Head of caudate nucleus (tissue), 42 donors: ENCODE data around the gene PIK3R1.
A peak's percentile ranks its signal among the peaks of the same experiment; 100 is the strongest.
"Not testable (repeated sequence)": the region's sequence is repeated elsewhere in the genome, so short reads cannot be mapped to it uniquely, and the experiment has no call there.

Experiments
- DNase-seq, 42 donors: peaks; one replicate each; pipeline versions ENCODE4 v3.0.0 to v3.0.0-alpha.2; 2020 to 2021; ENCODE audit warnings: mixed read lengths in 7 of 42
- intact Hi-C: fragments of 100-400 bp; cut with DNase I; formaldehyde crosslinking; loops from one replicate; pipeline ENCODE4 v1.15.0; 2022

PIK3R1 gene

DNA sequence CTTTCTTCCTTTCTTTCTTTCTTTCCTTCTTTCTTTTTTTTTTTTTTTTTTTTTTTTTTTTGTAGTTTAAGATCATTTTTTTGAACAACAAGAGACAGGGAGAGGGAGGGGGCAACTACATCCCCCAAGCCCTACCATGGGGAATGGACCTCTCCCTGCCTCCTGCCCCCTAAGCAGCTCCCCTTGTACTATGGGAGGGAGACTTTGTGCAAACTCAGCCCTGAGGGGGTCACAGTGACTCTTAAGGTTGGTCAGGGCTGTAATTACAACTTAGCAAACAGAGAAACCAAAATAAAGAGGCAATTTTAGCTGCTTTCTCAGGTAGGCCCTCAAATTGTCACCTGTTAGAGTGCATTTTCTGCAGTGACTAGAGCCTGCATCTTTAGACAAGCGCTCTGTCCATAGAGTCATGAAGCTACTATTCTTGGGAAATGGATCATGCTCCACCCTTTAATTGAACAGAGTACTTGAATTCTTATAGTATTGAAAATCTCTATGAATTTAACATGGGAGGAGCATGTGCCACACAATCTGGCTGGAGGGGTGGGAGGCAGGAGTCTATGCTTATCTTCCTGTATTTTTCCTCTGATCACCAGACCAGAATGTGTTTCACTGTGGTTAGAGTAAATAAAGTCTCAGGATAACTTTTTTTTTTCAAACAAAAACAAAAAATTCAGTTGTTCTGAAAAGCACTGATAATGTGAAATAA lies 24.3 kb upstream of the PIK3R1 start:
- intact Hi-C loops, result no loop called here
- no peak for DNase-seq

DNA sequence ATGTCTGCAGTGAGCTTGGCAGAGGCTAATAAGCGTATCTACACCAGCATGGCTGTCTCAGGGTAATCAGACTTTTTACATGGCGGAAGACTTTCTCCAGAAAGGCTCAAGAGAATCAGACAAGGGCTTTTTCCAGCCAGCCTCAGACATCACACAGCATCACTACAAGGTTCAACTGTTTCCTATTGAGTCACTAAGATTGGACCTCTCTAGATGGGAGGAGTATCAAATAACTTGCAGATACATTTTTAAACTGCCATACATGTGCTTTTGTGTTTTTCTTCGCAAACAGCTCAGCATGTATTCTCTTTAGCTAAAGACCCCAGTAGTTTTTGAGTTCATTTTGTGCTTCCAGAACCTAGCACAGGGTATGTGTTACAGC lies 22.9 kb upstream of the PIK3R1 start:
- DNase-seq, result no peak
- intact Hi-C loops, result no loop called here

DNA sequence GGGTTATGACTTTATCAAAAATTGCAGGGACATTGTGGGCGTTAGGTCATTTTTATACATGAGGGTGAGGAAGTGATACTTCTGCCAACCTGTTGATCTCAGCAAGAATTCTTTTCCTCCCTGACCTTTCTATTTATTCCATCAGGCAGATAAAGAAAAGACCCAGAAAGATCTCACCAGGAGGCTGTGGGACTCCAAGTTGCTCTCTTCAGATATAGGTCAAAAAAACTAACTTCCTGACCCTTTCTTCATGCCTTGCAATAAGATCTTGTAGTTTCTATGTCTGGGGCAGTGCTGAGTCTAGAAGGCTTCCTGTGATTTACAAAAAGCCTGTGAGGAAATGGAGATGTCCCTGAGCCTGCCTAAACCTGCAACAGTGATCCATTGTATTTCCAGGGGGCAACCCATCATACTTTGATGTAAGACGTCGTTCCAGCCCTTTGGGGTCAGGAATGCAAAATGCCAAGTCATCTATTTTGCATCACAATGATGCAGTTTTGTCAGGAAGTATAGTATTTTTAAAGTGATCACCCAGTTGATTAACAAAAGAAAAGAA lies 22.0 kb upstream of the PIK3R1 start:
- intact Hi-C loops, result no loop called here
- no peak for DNase-seq

DNA sequence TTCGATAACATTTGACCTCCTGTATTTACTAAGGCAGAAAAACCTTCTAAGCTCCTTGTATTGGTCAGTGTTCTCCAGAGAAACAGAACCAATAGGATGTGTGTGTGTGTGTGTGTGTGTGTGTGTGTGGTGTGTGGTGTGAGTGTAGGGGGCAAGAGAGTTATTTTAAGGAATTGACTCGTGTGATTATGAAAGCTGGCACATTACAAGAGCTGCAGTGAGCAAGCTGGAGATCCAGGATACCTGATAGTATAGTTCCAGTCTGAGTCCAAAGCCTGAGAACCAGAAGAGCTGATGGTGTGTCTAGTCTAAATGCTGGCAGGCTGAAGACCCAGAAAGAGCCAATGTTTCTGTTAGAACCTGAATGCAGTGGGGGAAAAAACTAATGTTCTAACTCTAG lies 21.2 kb upstream of the PIK3R1 start:
- no peak for DNase-seq
- intact Hi-C loops, result no loop called here

DNA sequence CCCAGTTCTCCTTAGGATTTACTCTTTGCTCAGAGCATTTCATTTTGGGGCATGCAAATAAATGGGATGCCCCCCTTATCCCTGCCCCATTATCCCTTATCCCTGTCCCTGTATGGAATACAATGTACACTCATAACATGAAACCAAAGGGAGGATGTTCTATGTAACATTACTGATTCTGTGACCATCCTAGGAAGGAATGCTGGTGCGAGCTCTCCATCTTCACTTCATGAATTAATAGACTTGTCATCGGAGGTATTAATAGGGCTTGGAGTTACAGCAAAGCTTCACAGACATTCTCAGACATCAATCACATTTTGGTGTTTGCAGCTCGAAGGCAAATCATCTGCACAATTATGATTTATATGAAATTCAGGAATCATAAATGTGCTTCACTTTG lies 20.4 kb upstream of the PIK3R1 start:
- DNase-seq, result no peak
- intact Hi-C loops, result no loop called here

DNA sequence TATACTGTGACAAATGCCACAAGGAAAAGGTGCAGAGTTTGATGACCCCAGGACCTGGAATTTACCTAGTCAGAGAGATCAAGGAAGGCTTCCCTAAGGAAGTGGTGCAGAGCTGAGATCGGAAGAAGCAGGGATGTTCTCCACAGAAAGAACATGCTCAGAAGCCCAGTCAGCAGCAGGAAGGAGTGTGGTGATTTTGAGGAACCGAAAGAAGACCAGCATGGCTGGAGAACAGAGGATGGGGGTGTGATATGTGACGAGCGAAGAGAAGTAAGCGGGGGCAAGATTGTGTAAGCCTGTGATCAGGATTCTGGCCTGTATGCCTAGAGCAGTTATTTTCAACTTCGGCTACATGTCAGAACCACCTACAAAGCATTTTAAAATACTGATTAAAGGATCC lies 18.7 kb upstream of the PIK3R1 start:
- intact Hi-C loops, result no loop called here
- DNase-seq, result peak in 22 of 42 donors; percentile 18 to 66 (median 42)

DNA sequence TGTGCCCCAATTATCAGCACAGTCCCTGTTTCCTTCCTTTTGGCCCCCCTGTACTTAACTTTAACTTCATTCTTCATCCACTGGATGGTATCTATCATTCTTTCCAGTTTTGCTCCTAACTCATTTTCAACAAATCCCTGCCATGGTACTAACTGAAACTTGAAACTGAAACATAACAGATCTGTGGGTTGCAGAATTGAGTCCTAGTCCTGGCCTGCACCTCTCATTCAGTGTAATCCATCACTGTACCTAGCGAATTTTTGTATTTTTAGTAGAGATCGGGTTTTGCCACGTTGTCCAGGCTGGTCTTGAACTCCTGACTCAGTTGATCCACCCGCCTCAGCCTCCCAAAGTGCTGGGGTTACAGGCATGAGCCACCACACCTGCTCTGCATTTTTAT lies 15.3 kb upstream of the PIK3R1 start:
- no peak for DNase-seq
- intact Hi-C loops, result no loop called here

DNA sequence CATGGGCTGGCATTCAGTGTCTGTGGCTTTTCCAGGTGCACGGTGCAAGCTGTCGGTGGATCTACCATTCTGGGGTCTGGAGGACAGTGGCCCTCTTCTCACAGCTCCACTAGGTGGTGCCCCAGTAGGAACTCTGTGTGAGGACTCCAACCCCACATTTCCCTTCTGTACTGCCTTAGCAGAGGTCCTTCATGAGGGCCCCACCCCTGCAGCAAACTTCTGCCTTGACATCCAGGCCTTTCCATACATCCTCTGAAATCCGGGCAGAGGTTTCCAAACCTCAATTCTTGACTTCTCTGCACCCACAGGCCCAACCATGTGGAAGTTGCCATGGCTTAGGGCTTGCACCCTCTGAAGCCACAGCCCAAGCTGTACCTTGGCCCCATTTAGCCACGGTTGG lies 4.9 kb upstream of the PIK3R1 start:
- not testable (repeated sequence) for DNase-seq
- intact Hi-C loops, result loop anchor here (10.0 kb wide), 2 partner anchors 126 to 196 kb away; no protein-coding TSS in a partner anchor

DNA sequence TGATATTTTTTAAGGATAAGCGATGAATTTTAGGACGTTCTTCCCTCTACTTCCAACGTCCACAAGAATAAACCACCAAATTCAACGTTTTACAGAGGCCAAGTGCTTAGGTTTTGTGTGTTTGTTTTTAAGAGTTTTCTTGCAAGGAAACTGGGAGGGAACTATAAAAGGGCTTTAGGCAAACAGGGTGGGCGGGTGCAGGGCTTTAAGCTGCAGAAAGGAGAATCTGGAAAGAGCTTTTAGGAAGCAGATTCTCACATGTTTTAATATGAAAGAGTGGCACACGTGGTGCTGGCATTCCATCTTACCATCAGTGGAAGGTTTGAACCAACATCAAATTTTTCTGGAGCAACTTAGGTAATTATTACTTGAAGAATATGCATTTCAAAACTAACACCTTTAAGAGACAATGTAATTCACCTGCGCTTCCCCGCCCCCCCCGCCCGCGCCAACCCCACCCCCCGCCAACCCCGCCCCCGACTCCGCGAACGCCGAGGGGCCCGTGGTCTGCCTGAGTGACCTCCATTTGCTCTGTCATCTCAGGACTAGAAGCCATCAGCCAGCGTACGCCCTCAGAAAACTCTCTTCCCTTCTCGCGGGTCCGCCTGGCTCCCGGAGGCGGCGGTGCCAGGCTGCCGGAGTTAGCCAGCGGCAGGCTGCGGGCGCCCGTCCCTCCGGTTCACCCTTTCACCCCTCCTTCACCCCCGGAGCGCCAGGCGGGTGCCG lies 911 bp upstream of the PIK3R1 start:
- intact Hi-C loops, result loop anchor here (10.0 kb wide), 2 partner anchors 130 to 200 kb away; no protein-coding TSS in a partner anchor
- DNase-seq, result peak in 16 of 42 donors; percentile 24 to 65 (median 39)

DNA sequence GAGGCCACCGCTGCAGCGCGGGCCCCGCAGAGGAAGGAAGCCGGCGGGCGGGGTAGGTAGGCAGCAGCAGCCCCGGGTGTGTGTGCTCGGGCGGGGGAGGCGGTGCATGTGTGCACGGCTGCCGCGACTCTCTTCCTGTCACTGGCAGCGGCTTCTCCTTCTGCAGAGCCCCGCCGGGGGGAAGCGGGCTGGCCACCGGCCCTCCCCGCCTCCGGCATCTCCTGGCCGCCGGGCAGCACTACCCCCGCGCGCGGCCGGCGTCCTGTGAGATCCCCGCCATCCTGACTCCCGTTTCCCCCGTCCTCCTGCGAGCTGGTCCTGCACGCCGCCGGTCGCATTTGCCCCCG lies 315 bp downstream of the PIK3R1 start:
- intact Hi-C loops, result loop anchor here (10.0 kb wide), 2 partner anchors 131 to 201 kb away; no protein-coding TSS in a partner anchor
- no peak for DNase-seq

DNA sequence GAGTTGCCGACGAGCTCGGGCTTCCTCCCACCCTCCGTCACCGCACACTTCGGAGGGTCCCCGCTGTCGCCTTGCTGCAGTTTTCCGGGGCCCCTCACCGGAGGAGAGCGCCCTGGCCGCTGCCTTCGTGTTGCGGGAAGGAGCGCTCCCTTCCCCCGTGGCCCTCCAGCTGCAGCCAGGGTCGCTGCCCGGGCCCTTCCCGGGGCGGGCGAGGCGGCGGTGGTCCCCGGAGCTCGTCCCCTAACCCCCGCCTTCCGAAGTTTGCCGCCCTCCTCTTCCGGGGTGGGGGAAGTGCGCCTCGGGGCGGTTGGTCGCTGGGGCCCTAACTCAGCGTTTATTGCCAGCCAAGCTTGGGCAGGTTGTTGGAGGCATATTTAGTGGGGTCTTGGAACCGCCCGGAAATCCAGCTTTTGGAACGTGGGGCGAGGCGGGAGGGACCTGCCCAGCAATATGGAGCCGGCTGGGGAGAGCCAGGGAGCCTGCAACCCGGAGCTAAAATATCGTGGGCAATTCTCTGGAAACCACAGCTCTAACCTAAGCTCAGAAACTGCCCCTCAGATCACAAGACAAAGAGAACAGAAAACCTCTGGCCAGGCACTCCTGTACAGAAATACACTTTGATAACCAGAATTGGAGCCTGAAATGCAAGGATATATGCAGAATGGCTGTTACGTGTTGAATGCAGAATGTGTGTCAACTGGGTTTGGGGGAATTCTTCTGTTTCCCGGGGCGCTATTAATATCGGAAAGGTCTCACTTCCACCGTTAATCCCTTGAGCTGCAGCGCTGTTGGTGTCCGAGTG lies 890 bp downstream of the PIK3R1 start:
- intact Hi-C loops, result loop anchor here (10.0 kb wide), 2 partner anchors 132 to 202 kb away; no protein-coding TSS in a partner anchor
- peak in 40 of 42 donors; percentile 30 to 83 (median 66) for DNase-seq

DNA sequence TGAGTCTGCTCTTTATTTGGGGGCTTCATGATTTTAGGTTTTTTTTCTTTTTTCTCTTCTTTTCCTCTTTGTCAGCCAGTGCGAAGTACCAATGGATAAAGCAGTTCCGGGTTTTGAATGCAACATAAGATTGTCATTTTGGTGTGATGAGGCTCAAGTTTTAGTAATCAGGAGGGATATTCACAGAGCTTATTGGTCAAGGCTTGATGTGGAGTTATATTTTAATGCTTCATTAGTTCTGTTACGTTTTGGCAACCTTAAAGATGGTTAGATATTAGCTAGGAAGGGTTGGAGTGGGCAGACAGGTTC lies 1.4 kb downstream of the PIK3R1 start:
- intact Hi-C loops, result loop anchor here (10.0 kb wide), 2 partner anchors 132 to 202 kb away; no protein-coding TSS in a partner anchor
- DNase-seq, result no peak

DNA sequence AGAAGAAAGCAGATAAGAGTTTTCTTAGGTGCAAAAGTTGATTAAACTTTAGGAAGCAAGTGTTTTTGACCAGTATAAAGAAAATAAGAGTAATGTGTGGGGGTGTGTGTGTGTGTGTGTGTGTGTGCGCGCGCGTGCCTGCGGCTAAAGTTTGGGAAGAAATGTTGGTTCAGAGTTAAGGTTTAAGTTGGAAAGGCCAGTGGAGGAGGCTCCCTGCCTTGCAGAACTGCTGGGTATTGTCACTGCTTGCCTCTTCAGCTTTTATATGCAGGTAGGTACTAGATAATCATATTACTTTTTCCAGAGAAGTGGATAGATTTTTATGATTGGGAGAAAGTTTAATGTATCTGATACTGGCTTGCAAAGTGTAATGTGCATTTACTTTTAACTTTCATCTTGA lies 2.0 kb downstream of the PIK3R1 start:
- no peak for DNase-seq
- intact Hi-C loops, result loop anchor here (10.0 kb wide), 2 partner anchors 133 to 203 kb away; no protein-coding TSS in a partner anchor

DNA sequence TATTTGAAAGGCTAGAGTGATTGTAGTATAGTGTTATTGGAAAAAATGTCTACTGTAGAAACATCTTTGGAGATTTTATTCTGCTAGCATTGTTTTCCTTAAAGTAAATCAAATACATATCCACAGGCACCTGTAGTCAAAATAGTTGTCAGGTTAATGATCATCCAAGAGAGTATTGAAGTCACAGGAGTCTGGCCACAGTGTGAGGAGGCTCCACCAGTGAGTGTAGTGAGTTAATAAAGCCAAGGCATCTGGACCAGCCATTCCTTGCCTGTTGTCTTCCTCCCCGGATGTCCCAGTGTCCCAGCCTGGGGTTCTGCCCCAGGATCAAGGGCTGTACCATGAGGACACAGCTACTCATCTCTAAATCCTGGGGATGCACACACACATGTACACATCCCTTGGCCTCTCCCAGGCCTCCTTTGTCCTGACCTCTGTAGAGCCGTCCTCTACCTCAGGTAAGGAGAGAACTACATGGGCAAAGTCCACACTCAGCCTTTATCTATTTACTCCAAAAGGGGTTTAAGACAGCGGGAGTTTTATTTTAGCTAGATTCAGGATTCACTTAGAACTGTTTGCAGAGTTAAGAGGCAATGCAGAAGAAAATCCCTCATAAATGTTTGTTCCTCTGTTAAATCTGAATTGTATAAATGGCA lies 3.7 kb downstream of the PIK3R1 start:
- intact Hi-C loops, result loop anchor here (10.0 kb wide), 2 partner anchors 134 to 204 kb away; no protein-coding TSS in a partner anchor
- no peak for DNase-seq

DNA sequence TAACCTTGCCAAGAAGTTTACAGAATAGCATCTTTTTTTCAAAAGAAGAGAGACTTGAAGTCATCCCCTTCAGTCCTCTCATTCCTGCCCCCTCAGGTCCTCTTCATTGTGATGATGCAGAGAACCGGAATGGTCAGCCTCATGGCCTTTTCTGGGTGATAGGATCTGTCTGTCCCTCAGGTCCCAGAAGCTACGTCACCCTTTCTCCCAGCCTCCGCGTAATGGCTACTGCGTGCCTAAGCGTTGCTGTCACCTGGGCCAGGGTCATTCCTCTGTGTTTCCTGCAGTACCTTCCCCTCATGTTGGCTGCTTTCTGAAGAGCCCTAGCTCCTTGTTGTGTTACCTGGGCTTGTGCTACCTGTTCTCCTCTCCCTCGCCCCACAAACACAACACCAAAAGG lies 4.7 kb downstream of the PIK3R1 start:
- DNase-seq, result no peak
- intact Hi-C loops, result no loop called here

DNA sequence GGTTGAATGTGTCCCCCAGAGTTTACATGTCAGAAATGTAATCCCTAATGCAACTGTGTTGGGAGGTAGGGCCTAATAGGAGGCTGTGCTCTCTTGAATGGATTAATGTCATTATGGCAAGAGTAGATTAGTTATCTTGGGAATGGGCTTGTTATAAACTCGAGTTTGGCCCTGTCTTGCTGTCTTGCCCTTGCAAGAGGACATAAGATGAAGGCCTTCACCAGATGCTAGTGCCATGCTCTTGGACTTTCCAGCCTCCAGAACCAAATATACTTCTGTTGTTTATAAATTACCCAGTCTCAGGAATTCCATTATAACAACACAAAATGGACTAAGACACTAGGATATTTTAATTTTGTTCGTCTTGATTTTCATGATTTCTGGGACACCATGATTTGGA lies 5.4 kb downstream of the PIK3R1 start:
- DNase-seq, result no peak

DNA sequence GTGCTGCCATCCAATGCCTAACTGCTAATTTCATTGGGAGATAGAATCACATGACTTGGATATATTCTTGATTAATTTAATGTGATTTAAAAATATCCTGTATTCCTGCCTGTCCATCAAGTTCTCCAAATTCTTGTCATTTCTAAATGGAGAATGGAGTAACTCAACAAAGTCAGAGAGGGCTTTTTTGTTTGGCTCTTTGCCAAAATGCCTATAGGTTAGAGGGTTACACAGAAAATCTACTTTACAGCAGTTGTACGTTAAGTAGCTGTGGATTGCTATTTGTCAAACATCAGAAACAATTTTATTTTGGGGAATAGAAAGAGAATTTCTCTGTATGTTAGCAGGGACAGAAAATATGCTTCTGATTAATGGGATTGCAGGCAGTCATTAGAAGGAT lies 5.9 kb downstream of the PIK3R1 start:
- DNase-seq, result no peak
- intact Hi-C loops, result no loop called here

More for the DNA sequence above, 5.4 kb downstream of the PIK3R1 start:
- intact Hi-C loops, result no loop called here

DNA sequence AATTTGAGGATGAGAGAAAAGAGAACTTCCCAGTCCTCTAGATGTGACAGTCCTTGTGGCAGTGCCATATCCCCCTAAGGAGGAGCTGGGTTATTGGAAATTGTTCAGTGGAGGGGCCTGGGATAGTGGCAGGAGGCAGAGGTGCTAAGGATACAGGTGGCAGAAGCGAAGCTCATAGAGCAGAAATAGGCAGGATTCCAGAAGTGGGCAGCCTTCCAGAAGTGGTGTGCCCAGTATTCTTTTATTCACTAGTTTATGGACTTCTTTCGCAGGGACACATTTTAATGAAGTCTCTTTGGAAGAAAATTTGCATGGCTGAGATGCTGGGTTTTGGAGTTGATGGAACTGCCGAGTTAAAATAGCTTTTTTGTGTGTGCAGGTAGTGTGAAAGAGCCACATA lies 6.8 kb downstream of the PIK3R1 start:
- intact Hi-C loops, result no loop called here
- no peak for DNase-seq

DNA sequence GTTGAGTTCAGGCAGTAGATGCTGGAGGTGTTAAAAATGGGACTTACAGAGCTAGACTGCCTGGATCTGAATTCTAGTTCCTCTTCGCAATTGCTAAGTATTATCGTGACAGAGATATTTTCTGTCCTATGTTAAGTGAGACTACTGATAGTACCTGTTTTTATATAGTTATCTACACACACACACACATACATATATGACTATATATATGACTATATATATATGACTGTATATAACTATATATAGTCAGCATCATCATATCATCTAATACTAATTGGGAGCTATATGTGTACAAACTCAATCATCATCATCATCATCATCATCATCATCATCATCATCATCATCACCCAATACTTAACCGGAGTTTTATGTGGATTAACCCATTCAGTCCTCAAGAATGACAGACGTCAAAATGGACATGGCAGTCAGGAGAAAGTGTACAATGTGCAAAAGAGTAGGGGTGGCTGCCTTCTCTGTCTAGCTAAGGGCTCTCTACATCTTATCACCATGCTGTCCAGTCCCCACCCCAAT lies 7.3 kb downstream of the PIK3R1 start:
- intact Hi-C loops, result no loop called here

More for the DNA sequence above, 7.3 kb downstream of the PIK3R1 start:
- no peak for DNase-seq
